Bone marrow (tissue), 2 donors: ENCODE results near the gene CLBA1.
"Not testable (repeated sequence)": the region's sequence is repeated elsewhere in the genome, so short reads cannot be mapped to it uniquely, and the experiment has no call there.

Experiments used
- DNase-seq, 2 donors: peaks; one replicate each; lab custom pipeline; 2025; lab: John Stamatoyannopoulos, UW

The CLBA1 gene

DNA sequence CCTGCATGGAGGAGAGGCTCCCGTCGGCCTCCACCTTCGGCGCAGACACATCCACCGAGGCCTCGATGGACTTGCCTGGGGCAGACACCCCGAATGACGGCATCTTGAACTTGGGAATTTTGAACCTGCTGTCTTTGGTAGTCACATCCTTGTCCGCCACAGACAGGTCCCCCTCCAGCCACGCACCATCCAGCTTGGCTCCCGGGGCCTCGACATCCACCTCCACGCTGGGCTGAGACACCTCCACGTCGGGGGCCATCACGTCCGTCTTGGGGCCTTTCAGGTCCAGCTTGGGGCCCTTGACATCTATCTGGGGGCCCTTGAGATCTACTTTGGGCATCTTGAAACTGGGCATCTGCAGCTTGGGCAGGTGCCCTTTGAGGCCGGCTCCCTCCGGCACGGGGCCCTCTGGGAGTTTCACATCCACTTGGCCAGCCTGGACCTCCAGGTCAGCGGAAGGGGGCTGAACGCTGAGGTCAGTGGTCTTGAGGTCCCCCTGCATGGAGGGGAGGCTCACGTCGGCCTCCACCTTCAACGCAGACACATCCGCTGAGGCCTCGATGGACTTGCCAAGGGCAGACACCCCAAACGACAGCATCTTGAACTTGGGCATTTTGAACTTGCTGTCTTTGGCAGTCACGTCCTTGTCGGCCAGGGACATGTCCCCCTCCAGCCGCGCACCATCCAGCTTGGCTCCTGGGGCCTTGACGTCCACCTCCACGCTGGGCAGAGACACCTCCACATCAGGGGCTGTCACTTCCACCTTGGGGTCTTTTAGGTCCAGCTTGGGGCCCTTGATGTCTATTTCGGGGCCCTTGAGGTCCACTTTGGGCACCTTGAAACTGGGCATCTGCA, 37.5 kb upstream of the CLBA1 start:
- DNase-seq: not testable (repeated sequence)

DNA sequence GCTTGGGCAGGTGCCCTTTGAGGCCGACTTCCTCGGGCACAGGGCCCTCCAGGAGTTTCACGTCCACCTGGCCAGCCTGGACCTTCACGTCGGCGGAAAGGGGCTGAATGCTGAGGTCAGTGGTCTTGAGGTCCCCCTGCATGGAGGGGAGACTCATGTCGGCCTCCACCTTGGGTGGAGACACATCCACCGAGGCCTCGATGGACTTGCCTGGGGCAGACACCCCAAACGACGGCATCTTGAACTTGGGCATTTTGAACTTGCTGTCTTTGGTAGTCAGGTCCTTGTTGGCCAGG, 36.9 kb upstream of the CLBA1 start:
- DNase-seq: no peak

DNA sequence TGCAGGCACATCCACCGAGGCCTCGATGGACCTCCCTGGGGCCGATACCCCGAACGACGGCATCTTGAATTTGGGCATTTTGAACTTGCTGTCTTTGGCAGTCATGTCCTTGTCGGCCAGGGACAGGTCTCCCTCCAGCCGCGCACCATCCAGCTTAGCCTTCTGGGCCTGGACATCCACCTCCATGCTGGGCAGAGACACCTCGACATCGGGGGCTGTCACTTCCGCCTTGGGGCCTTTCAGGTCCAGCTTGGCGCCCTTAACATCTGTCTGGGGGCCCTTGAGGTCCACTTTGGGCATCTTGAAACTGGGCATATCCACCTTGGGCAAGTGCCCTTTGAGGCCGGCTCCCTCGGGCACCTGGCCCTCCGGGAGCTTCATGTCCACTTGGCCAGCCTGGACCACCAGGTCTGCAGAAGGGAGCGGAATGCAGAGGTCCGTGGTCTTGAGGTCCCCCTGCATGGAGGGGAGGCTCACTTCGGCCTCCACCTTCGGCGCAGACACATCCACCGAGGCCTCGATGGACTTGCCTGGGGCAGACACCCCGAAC, 36.1 kb upstream of the CLBA1 start:
- DNase-seq: not testable (repeated sequence)

GRCh38 chr14:104950021-104950420, 35.6 kb upstream of the CLBA1 start:
- DNase-seq: no peak

GRCh38 chr14:104950701-104951100, 34.9 kb upstream of the CLBA1 start:
- DNase-seq: not testable (repeated sequence)

DNA sequence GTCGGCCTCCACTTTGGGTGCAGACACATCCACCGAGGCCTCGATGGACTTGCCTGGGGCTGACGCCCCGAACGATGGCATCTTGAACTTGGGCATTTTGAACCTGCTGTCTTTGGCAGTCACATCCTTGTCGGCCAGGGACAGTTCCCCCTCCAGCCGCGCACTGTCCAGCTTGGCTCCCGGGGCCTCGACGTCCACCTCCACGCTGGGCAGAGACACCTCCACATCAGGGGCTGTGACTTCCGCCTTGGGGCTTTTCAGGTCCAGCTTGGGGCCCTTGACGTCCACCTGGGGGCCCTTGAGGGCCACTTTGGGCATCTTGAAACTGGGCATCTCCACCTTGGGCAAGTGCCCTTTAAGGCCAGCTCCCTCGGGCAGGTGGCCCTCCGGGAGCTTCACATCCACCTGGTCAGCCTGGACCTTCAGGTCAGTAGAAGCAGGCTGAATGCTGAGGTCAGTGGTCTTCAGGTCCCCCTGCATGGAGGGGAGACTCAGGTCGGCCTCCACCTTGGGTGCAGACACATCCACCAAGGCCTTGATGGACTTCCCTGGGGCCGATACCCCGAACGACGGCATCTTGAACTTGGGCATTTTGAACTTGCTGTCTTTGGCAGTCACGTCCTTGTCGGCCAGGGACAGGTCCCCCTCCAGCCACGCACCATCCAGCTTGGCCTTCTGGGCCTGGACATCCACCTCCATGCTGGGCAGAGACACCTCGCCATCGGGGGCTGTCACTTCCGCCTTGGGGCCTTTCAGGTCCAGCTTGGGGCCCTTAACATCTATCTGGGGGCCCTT, 33.5 kb upstream of the CLBA1 start:
- DNase-seq: not testable (repeated sequence)

DNA sequence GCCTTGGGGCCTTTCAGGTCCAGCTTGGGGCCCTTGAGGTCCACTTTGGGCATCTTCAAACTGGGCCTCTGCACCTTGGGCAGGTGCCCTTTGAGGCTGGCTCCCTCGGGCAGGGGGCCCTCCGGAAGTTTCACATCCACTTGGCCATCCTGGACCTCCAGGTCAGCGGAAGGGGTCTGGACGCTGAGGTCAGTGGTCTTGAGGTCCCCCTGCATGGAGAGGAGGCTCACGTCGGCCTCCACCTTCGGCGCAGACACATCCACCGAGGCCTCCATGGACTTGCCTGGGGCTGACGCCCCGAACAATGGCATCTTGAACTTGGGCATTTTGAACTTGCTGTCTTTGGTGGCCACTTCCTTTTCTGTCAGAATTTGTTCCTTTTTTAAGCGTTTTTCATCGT, 32.5 kb upstream of the CLBA1 start:
- DNase-seq: no peak

GRCh38 chr14:104953896-104954656, 31.5 kb upstream of the CLBA1 start:
- DNase-seq: no peak

DNA sequence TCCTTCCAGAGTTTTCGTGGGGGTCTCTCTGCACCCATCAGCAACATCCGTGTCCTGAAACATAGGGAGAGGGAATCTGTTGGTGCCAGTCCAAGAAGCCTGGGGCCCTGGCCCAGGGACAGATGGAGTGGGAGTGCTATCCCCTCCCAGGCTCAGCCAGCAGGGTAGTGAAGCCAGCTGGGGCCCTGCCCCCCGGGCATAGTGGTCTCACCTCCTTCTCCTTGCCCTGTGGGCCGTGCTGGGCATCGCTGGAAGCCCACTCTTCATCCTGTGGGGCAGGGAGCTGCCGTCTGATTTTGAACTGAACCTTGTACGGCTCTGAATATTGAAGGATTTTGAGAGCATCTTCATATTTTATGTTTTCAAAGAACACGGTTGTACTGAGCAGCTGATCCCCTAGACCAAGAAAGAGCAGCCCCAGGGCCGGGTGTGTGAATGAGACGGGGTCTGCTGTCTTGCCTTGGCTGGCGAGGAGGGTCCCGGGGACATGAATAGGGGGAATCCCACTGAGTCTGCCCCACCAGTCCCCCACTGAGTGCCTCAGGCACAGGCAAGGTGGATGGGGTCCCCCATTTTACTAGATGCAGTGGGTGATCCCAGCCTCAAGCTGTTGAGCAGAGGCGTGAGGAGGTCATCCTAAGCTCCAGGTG, 30.7 kb upstream of the CLBA1 start:
- no peak for DNase-seq

DNA sequence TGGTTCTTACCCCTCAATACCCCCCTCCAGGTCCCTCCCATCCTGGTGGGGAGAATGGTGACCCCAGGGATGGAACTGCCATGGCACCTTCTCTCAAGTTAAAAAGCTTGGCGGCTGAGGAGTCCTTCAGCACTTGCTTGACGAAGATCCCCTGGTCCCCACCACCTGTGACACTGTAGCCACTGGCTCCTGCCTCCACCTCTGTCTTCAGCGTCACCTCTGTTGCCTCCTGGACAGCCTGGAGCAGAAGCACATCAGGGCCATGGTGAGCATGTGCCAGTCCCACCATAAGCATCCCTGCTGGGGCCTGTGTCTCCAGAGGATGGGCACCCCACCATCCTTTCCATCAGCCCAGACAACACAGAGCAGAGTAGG, 30.2 kb upstream of the CLBA1 start:
- DNase-seq: no peak

- DNase-seq: no peak
These were observed 29.2 kb upstream of the CLBA1 start for GRCh38 chr14:104956290-104956890.

- DNase-seq: no peak
These were observed 28.2 kb upstream of the CLBA1 start for GRCh38 chr14:104957146-104958113.

DNA sequence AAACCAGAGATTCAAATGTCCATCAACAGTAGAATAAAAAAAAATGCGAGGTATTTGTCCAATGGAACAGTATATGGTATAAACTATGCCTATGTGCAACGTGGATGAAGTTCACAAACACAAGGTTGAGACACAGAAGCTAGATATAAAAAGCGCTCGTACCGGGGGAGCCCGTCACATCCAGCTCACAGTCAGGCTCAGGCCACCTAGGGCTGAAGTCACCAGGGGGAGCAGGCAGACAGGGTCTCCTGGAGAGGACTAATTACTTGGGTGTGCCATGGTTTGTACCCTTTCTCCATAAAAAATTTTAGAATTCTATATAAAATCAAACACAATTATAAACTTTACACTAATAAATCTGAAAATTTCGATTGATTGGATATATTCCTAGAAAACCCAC, 21.0 kb upstream of the CLBA1 start:
- no peak for DNase-seq

GRCh38 chr14:104965561-104966231, 19.9 kb upstream of the CLBA1 start:
- no peak for DNase-seq

DNA sequence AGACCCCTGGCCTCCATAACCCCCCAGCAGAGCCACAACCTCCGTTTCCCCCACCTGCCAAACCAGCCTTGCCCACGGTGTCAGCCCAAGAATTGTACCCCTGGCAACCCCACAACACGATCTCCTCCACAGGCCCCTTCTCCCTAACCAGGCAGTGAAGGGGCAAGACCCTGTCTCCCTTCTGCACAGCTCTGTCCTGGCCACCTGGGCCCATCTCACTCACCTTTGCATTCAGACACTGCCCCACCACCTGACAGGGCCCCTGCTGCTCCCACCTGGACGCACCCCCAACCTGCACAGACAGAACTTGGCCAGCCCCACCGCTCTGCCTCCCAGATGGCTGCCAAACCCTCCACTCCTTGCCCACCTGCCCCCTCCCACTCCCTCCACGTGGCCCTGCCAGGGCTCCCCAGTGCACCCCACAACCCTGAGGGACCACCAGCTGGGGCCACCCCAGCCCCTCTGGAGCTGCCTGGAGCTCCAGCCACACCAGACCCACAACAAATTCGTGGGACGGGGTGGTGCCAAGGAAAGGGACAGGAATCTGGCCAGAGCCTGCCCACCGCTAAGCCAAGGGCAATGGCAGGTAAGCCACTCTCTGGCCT, 19.2 kb upstream of the CLBA1 start:
- no peak for DNase-seq

GRCh38 chr14:104966981-104967385, 18.6 kb upstream of the CLBA1 start:
- no peak for DNase-seq

- DNase-seq: no peak
These were observed 18.0 kb upstream of the CLBA1 start for GRCh38 chr14:104967386-104968152.

DNA sequence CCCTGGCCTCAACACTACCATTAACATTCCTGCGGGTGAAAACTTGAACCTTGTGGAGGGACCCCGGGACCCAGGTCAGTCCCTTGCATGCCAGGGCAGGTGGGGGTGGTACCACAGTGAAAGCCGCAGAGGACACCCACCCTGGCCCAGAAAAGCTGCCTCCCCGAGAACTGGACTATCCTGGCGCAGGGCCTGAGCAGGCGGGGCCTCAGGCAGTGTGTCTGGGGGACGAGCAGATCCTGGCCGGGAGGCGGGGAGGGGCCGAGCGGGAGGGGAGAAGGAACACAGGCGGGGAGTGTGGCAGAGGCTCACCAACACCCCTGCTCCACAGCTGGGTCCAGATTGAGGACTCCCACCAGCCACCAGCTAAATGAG, 17.4 kb upstream of the CLBA1 start:
- no peak for DNase-seq
